GM18873 (cell line): ENCODE data around the gene KMT2C.

Experiments used
- ATAC-seq: cut with Tn5 transposase; IDR thresholded peaks from one replicate; pipeline ENCODE4 v1.9.1; 2021; ENCODE audit warnings: mild to moderate bottlenecking, moderate library complexity, moderate number of reproducible peaks; ENCODE audit not compliant: unreplicated experiment, low FRiP score

The KMT2C gene

DNA sequence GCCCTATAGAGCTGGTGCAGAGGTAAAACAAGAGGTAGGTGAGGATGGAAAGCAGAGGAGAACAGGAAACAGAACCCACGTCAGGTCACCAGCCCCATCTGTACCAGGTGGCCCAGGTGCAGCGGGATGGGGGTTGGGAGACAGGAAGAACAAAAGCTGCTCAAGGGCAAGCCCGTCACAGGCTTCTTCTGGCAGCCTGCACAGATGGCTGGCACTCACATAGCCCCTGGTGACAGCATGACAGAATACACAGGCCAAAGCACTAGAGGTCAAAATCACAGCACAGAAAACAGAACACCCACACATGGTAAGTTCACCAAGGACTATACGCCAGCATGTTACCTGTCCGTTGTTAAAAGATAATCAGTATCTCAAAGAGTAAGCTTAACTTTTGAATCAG is 283.5 kb downstream of the KMT2C start:
- ATAC-seq, result no peak

- ATAC-seq, result no peak
These were observed 286.4 kb downstream of the KMT2C start for GRCh38 chr7:152149363-152149762.

- no peak for ATAC-seq
These were observed 287.1 kb downstream of the KMT2C start for GRCh38 chr7:152148706-152149105.

GRCh38 chr7:152145853-152146466 is 289.8 kb downstream of the KMT2C start:
- no peak for ATAC-seq

GRCh38 chr7:152144557-152145245 is 291.1 kb downstream of the KMT2C start:
- ATAC-seq, result no peak

DNA sequence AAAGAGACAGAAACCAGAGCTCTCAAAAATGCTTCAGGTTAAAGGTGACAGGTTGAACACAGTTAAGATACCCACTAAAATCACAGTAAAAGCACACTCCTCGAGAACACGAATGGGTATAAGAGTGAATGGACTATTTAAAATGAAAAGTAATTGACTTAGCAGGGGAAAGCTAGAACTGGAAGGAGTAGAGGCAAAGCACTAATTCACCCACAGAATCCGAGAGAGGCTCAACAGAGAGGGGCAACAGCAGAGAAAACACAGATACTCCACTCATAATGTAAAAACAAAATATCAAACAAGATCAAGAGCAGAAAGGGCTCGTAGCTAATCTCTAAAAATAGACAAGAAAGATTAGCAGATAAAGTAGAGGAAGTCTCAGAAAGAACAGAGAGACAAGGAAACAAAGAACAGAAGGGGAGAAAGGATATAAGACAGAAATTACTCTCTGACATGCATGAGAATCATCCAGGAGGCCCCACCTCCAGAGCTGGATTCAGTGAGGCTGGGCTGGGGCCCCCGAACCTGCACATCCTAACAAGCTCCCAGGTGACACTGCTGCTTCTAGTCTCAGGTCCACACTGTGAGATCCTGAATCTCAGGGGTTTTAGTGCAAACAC is 292.7 kb downstream of the KMT2C start:
- ATAC-seq, result no peak

DNA sequence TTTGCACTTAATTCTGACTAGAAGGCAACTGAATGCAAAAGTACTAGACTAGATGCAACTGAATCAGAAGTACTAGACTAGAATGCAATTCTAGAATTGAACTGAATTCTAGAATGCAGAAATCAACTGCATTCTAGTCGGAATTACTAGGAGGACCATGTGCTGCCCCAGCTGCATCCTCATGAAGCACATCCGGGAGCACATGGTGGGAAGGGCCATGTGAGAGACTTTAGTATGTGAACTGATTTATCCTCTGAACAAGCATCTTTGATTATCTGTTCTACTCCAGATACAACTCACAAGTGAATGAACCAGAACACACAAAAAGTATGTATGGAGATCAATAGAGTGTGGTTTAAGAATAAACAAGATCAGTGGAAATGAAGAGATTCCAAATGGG is 295.2 kb downstream of the KMT2C start:
- ATAC-seq, result no peak

- ATAC-seq, result no peak
These were observed 295.7 kb downstream of the KMT2C start for GRCh38 chr7:152140067-152140466.

- no peak for ATAC-seq
These were observed 298.3 kb downstream of the KMT2C start for GRCh38 chr7:152137476-152138025.

- ATAC-seq, result no peak
These were observed 299.1 kb downstream of the KMT2C start for GRCh38 chr7:152136686-152137085.

- ATAC-seq, result no peak
These were observed 302.0 kb downstream of the KMT2C start for GRCh38 chr7:152133804-152134203.

GRCh38 chr7:152132812-152133211 is 303.0 kb downstream of the KMT2C start:
- no peak for ATAC-seq

GRCh38 chr7:152131981-152132494 is 303.8 kb downstream of the KMT2C start:
- ATAC-seq, result no peak

DNA sequence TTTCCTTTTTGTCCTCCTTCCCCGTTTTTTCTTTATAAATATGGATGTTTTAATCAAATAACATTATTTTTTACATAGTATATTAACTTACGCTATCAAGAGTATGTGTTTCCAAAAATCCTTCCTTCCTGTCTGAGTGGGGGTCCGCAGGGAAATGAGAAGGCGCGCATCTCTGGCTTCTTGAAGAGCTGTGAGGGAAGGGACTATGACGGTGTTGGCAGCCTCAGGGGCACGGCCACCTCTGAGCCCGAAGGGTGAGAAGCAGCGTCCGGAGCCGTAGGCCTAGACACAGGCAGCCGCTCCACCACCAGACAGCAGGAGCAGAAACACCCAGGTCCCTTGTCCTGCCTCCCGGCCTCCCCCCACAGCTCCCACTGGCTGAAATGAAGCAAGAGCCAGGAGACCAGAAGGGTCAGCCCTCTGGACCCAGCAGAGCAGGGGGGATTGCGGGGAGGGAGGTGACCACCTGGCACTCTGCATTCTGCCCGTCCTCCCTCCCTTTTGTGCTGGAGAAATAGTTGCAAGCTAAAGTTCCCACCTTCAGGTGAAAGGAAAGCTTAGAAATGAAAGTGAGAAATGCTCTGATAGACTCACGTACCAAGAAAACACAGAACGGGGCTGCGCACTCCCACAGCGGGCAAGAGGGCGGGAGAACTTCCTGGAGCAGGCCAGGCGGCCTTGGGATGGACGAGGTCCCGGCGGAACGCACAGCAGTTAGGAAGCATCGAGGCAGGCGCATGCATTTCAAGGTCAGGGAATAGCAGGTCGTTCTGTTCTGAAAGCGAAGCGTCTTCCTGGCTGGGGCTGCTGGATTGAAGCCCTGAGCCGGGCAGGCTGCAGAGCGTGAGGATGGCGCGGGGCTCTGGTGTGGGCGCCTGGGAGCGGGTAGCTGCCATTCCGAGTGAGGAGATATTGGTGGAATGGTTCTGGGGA is 304.9 kb downstream of the KMT2C start:
- no peak for ATAC-seq

- ATAC-seq, result no peak
These were observed 306.1 kb downstream of the KMT2C start for GRCh38 chr7:152129682-152130081.

GRCh38 chr7:152128741-152129461 is 306.9 kb downstream of the KMT2C start:
- no peak for ATAC-seq

- ATAC-seq, result no peak
These were observed 307.6 kb downstream of the KMT2C start for GRCh38 chr7:152128252-152128651.

GRCh38 chr7:152127229-152127628 is 308.6 kb downstream of the KMT2C start:
- no peak for ATAC-seq

- no peak for ATAC-seq
These were observed 309.1 kb downstream of the KMT2C start for GRCh38 chr7:152126741-152127140.

GRCh38 chr7:152122540-152122939 is 313.3 kb downstream of the KMT2C start:
- ATAC-seq, result no peak
